CD4-positive, alpha-beta T cell (primary cell): Measurements from ENCODE around the gene CFAP73. TPM values are rescaled to one million over a fixed set of nuclear protein-coding genes. Genes with fewer than 3 reads are reported as not detected.

Source experiments
- ATAC-seq: fragments of 200-7000 bp; cut with Tn5 transposase; one replicate; pipeline ENCODE4 v1.10.0; 2022; ENCODE audit warnings: mild to moderate bottlenecking; ENCODE audit not compliant: poor library complexity
- CTCF ChIA-PET: fragments of 350-600 bp; sonication (Branson Sonifier 250); formaldehyde crosslinking; loops from one replicate; lab custom pipeline; 2021; ENCODE audit warnings: antibody characterized with exemption, inconsistent platforms; lab: Charles Lee
- POLR2A ChIA-PET: fragments of 350-600 bp; sonication (Branson Sonifier 250); formaldehyde crosslinking; loops from one replicate; lab custom pipeline; 2021; ENCODE audit warnings: antibody characterized with exemption, inconsistent platforms; lab: Charles Lee
- DNase-seq, 14 experiments: peaks; one replicate each; pipeline ENCODE4 v3.0.0-alpha.2; 2013 to 2020; ENCODE audit warnings: mixed read lengths in 2 of 14
- H3K27ac ChIP-seq, 2 donors: one replicate each; pipeline versions ENCODE4 v1.5.1 to v1.7.0; 2013; ENCODE audit warnings: low read length in 2 of 2, low read depth in 1 of 2, mild to moderate bottlenecking in 1 of 2
- H3K27me3 ChIP-seq, 2 experiments: 1 replicate in 1 of 2; 2 replicates in 1 of 2; pipeline versions ENCODE4 v1.6.1 to v1.7.0; 2013; ENCODE audit warnings: low read length in 2 of 2, control low read depth in 1 of 2, mild to moderate bottlenecking in 1 of 2, moderate library complexity in 1 of 2; ENCODE audit not compliant: insufficient read depth in 2 of 2, control insufficient read depth in 1 of 2
- H3K36me3 ChIP-seq: one replicate; pipeline ENCODE4 v1.6.1; 2013; ENCODE audit warnings: low read length, control low read depth; ENCODE audit not compliant: insufficient read depth
- H3K4me1 ChIP-seq: one replicate; pipeline ENCODE4 v1.6.1; 2013; ENCODE audit warnings: low read length, control low read depth; ENCODE audit not compliant: insufficient read depth
- H3K4me3 ChIP-seq: one replicate; pipeline ENCODE4 v1.5.1; 2013; ENCODE audit warnings: mild to moderate bottlenecking, low read length, moderate library complexity
- H3K9me3 ChIP-seq, 2 experiments: 1 replicate in 1 of 2; 2 replicates in 1 of 2; pipeline versions ENCODE4 v1.6.1 to v1.7.0; 2013; ENCODE audit warnings: low read length in 2 of 2, mild to moderate bottlenecking in 2 of 2, control low read depth in 1 of 2, moderate library complexity in 1 of 2; ENCODE audit not compliant: control insufficient read depth in 1 of 2, insufficient read depth in 1 of 2
- H3K27ac Mint-ChIP-seq: one replicate; pipeline ENCODE4 v1.8.0; 2020; ENCODE audit warnings: mixed read lengths
- H3K27me3 Mint-ChIP-seq: one replicate; pipeline ENCODE4 v1.8.0; 2021; ENCODE audit warnings: mixed read lengths
- H3K36me3 Mint-ChIP-seq: one replicate; pipeline ENCODE4 v1.8.0; 2021; ENCODE audit warnings: low read depth, mixed read lengths
- H3K4me1 Mint-ChIP-seq: one replicate; pipeline ENCODE4 v1.8.0; 2021; ENCODE audit warnings: low read depth, mixed read lengths
- H3K4me3 Mint-ChIP-seq: one replicate; pipeline ENCODE4 v1.8.0; 2020; ENCODE audit warnings: mild to moderate bottlenecking, mixed read lengths
- H3K9me3 Mint-ChIP-seq: one replicate; pipeline ENCODE4 v1.8.0; 2020; ENCODE audit warnings: mixed read lengths
- CTCF ChIP-seq: fragments of 200-600 bp; IDR thresholded peaks from one replicate; pipeline ENCODE4 v1.8.0; 2022; ENCODE audit warnings: antibody characterized with exemption, mild to moderate bottlenecking
- intact Hi-C, 2 experiments: fragments of 100-400 bp; cut with DNase I in 1 of 2; cut with micrococcal nuclease in 1 of 2; formaldehyde crosslinking; loops; one replicate each; pipeline versions ENCODE4 v1.15.1 to v1.9.0; 2023 to 2025; cut with DNase I, micrococcal nuclease
- total RNA-seq, 174 experiments: library from RNA in 2 of 174; stranded (reverse) in 2 of 174; gene quantifications; one replicate each; pipeline ENCODE4 v1.2.3 and lab custom pipeline; 2021 to 2026

Gene CFAP73
- total RNA-seq, 2 experiments from 2014 or later: 0.92 to 1.2 TPM

DNA sequence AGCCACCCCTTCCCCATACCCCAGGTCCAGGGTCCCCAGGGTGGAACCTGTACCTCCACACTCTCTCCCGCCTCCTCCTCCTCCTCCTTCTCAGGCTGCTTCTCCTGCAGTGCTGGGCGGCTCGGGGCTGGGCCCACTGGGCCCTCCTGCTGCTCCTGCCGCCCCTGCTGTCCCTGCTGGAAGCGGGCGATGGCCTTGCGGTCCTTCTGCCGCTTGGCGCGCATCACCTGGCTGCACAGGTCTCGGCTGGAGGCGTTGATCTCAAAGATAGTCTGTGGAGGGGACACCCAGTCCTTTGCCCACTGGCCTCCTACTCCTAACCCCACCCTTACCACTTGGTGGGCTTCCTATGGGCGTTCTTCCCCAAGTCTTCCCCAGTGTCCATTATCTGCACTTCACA is 14.5 kb downstream of the CFAP73 start:
- Histone ChIP-seq H3K9me3 (no peaks in the 10 kb centered on the region), H3K4me3 (no peak overlapping the region), H3K27ac (no peak overlapping the region), H3K36me3 (peaks cover 90% of the 10 kb centered on the region), H3K4me1 (no peaks in the 10 kb centered on the region), H3K27me3 (no peaks in the 10 kb centered on the region)
- H3K27me3 Mint-ChIP-seq: no peaks in the 10 kb centered on the region
- H3K9me3 Mint-ChIP-seq: no peaks in the 10 kb centered on the region
- TF ChIP-seq CTCF: no peak
- no peak overlapping the region for H3K27ac Mint-ChIP-seq
- DNase-seq (no peak), ATAC-seq (no peak)
- CTCF ChIA-PET: no interaction called here
- no peaks in the 10 kb centered on the region for H3K4me1 Mint-ChIP-seq
- H3K4me3 Mint-ChIP-seq: no peak overlapping the region
- H3K36me3 Mint-ChIP-seq: peaks cover 88% of the 10 kb centered on the region
- intact Hi-C loops: no loop called here
- POLR2A ChIA-PET: no interaction called here

DNA sequence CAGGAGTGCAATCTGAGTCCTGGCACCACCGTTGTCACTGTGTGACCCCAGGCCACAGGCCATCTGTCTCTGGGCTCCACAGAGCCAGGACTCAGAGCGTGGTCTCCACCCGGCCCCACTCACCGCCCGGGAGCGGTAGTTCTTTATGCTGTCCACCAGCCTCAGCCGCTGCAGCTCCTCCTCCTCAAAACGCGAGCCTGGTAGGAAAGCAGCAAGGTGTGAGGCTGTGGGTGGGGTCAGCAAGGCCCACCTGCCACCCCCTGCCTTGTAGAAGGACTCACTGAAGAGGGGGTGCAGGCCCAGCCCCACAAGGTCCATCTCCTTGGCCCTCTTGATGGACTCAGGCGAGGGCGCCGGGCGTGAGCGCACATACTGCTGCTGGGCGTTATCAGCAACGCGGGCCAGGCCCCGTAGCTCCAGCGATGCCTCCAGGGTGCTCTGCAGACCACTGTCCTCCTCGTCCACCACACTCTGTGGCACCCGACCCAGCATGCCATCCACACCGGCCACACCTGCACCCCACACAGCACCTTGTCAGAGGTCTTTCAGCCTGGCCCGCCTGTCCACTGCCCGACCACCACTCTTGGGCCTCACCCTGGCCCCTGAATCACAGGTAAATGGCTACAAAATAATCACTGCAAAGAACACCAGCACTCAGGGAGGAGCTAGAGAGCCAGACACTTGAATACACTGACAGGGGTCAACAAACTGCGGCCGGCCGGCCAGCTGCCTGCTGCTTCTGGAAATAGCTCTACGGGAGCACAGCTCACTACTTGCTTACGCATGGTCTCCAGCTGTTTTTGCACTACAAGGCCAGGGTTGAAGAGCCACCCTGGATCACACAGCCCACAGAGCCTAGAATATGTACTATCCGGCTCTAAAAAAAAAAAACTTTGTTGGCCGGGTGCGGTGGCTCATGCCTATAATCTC is 16.3 kb downstream of the CFAP73 start:
- no peak for TF ChIP-seq CTCF
- POLR2A ChIA-PET: no interaction called here
- Histone ChIP-seq H3K4me3 (no peak overlapping the region), H3K27me3 (no peaks in the 10 kb centered on the region), H3K36me3 (peaks cover 90% of the 10 kb centered on the region), H3K27ac (no peak overlapping the region), H3K4me1 (no peaks in the 10 kb centered on the region), H3K9me3 (no peaks in the 10 kb centered on the region)
- Mint-ChIP-seq H3K4me3 (no peak overlapping the region), H3K4me1 (no peaks in the 10 kb centered on the region), H3K27ac (no peak overlapping the region), H3K36me3 (peaks cover 89% of the 10 kb centered on the region), H3K27me3 (no peaks in the 10 kb centered on the region), H3K9me3 (no peaks in the 10 kb centered on the region)
- CTCF ChIA-PET: no interaction called here
- intact Hi-C loops: no loop called here
- no peak for DNase-seq
- no peak for ATAC-seq

DNA sequence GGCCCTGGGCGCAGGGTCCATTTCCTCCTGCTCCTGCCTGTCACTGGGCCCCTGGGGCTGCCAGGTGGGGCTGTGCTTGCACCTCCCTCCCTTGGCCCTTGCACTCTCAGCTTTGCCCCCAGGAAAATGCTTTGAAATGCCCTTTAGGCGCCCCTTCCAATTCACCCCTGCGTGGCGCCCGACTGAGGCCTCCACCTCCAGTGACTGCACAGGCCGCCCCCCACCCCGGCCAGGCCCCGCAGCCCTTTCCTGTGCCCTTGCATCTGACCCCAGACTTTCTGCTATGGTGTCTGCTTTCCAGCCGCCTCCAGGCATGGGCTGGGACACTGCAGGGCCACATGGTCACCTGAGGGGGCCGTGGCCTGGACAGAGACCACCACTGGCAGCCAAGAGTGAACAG is 18.3 kb downstream of the CFAP73 start:
- no peaks in the 10 kb centered on the region for H3K4me1 ChIP-seq
- no peak for ATAC-seq
- TF ChIP-seq CTCF: no peak
- Mint-ChIP-seq H3K36me3 (peaks cover 95% of the 10 kb centered on the region), H3K27ac (no peak overlapping the region), H3K4me1 (no peaks in the 10 kb centered on the region), H3K4me3 (no peak overlapping the region), H3K9me3 (no peaks in the 10 kb centered on the region), H3K27me3 (no peaks in the 10 kb centered on the region)
- H3K27ac ChIP-seq: no peak overlapping the region
- ChIA-PET CTCF (no interaction called here), POLR2A (no interaction called here)
- no peaks in the 10 kb centered on the region for H3K9me3 ChIP-seq
- H3K4me3 ChIP-seq: no peak overlapping the region
- H3K36me3 ChIP-seq: peaks cover 92% of the 10 kb centered on the region
- no peaks in the 10 kb centered on the region for H3K27me3 ChIP-seq
- intact Hi-C loops: no loop called here
- no peak for DNase-seq
